ENCODE data around the gene POM121L2. TPM values are rescaled to one million over a fixed set of nuclear protein-coding genes. Genes with fewer than 3 reads are reported as not detected.
A peak's percentile ranks its signal among the peaks of the same experiment; 100 is the strongest.

POM121L2 gene
- total RNA-seq, 1 experiment from 2014 or later = not detected

- H3K36me3 Mint-ChIP-seq (ENCODE audit: insufficient read depth, unreplicated experiment) = peaks cover 33% of the 10 kb centered on the region
- POLR2A ChIA-PET = interaction anchor here (0.6 kb wide), 1 partner anchor 18 kb away, joined by 9 read pairs; no protein-coding TSS in a partner anchor
- Histone ChIP-seq H3K27me3 (replicated peaks; ENCODE audit: control insufficient read depth, insufficient read depth, low read length) (no peaks in the 10 kb centered on the region), H3K9me3 (no peaks in the 10 kb centered on the region), H3K4me3 (ENCODE audit: low read depth, low read length) (0 out of 2 replicates have a peak overlapping the region, but pooled peaks have one; percentile 5), H3K36me3 (ENCODE audit: control insufficient read depth, insufficient read depth, low read length) (no peaks in the 10 kb centered on the region), H3K4me1 (0 out of 2 replicates have a peak, but pooled peaks cover 3% of the 10 kb centered on the region)
- peaks cover 7% of the 10 kb centered on the region for H3K27me3 Mint-ChIP-seq (ENCODE audit: insufficient read depth, unreplicated experiment)
- peak; percentile 67 to 71 for DNase-seq
- TF ChIP-seq CTCF (IDR thresholded peaks at IDR 0.05; ENCODE audit: insufficient read depth in 1 of 2, low read depth in 1 of 2, low read length in 1 of 2, severe bottlenecking in 1 of 2, unreplicated experiment in 1 of 2) = no peak
- peaks cover 16% of the 10 kb centered on the region for H3K4me1 Mint-ChIP-seq (ENCODE audit: low read depth, unreplicated experiment)
- CTCF ChIA-PET = no interaction called here
- no peaks in the 10 kb centered on the region for H3K9me3 Mint-ChIP-seq (ENCODE audit: unreplicated experiment)
- no TSS peak for BruUV-seq (replicated peaks)
- peak overlapping the region; percentile 79 for H3K27ac Mint-ChIP-seq (ENCODE audit: unreplicated experiment)
- H3K4me3 Mint-ChIP-seq (ENCODE audit: unreplicated experiment) = peak overlapping the region; percentile 97
- intact Hi-C loops (cut with micrococcal nuclease; ENCODE audit: unreplicated experiment) = loop anchor here (2.0 to 5.0 kb wide), 4 partner anchors 111 to 389 kb away; no protein-coding TSS in a partner anchor
Observed at GRCh38 chr6:27297857-27298730, 14.0 kb downstream of the POM121L2 start.

GRCh38 chr6:27297484-27297856 lies 14.6 kb downstream of the POM121L2 start:
- ChIA-PET POLR2A (interaction anchor here (0.6 kb wide), 1 partner anchor 17 kb away, joined by 9 read pairs; no protein-coding TSS in a partner anchor), CTCF (no interaction called here)
- Histone ChIP-seq H3K4me1 (0 out of 2 replicates have a peak, but pooled peaks cover 5% of the 10 kb centered on the region), H3K27me3 (replicated peaks; ENCODE audit: control insufficient read depth, insufficient read depth, low read length) (no peaks in the 10 kb centered on the region), H3K4me3 (ENCODE audit: low read depth, low read length) (no peak overlapping the region), H3K36me3 (ENCODE audit: control insufficient read depth, insufficient read depth, low read length) (no peaks in the 10 kb centered on the region), H3K9me3 (no peaks in the 10 kb centered on the region)
- intact Hi-C loops (cut with micrococcal nuclease; ENCODE audit: unreplicated experiment) = loop anchor here (2.0 to 5.0 kb wide), 4 partner anchors 110 to 390 kb away; no protein-coding TSS in a partner anchor
- Mint-ChIP-seq H3K4me3 (ENCODE audit: unreplicated experiment) (peak overlapping the region; percentile 97), H3K27ac (ENCODE audit: unreplicated experiment) (peak overlapping the region; percentile 79), H3K36me3 (ENCODE audit: insufficient read depth, unreplicated experiment) (peaks cover 34% of the 10 kb centered on the region), H3K9me3 (ENCODE audit: unreplicated experiment) (no peaks in the 10 kb centered on the region), H3K4me1 (ENCODE audit: low read depth, unreplicated experiment) (peaks cover 16% of the 10 kb centered on the region), H3K27me3 (ENCODE audit: insufficient read depth, unreplicated experiment) (peaks cover 7% of the 10 kb centered on the region)
- no peak for TF ChIP-seq CTCF (IDR thresholded peaks at IDR 0.05; ENCODE audit: insufficient read depth in 1 of 2, low read depth in 1 of 2, low read length in 1 of 2, severe bottlenecking in 1 of 2, unreplicated experiment in 1 of 2)
- BruUV-seq (replicated peaks) = no TSS peak
- no peak for DNase-seq

GRCh38 chr6:27296106-27296783 lies 15.8 kb downstream of the POM121L2 start:
- CTCF ChIA-PET = interaction anchor here (0.6 to 1.3 kb wide), 5 partner anchors 45 to 1071 kb away, joined by 3 to 6 read pairs (median 5); partner anchors contain the start of gene ZNF184
- peaks cover 16% of the 10 kb centered on the region for H3K4me1 Mint-ChIP-seq (ENCODE audit: low read depth, unreplicated experiment)
- H3K36me3 ChIP-seq (ENCODE audit: control insufficient read depth, insufficient read depth, low read length) = no peaks in the 10 kb centered on the region
- no peak for TF ChIP-seq CTCF (IDR thresholded peaks at IDR 0.05; ENCODE audit: insufficient read depth in 1 of 2, low read depth in 1 of 2, low read length in 1 of 2, severe bottlenecking in 1 of 2, unreplicated experiment in 1 of 2)
- H3K27ac Mint-ChIP-seq (ENCODE audit: unreplicated experiment) = peak overlapping the region; percentile 77
- H3K27me3 ChIP-seq (replicated peaks; ENCODE audit: control insufficient read depth, insufficient read depth, low read length) = no peaks in the 10 kb centered on the region
- peak overlapping the region; percentile 97 for H3K4me3 Mint-ChIP-seq (ENCODE audit: unreplicated experiment)
- peaks cover 34% of the 10 kb centered on the region for H3K36me3 Mint-ChIP-seq (ENCODE audit: insufficient read depth, unreplicated experiment)
- peaks cover 7% of the 10 kb centered on the region for H3K27me3 Mint-ChIP-seq (ENCODE audit: insufficient read depth, unreplicated experiment)
- no peaks in the 10 kb centered on the region for H3K9me3 ChIP-seq
- intact Hi-C loops (cut with micrococcal nuclease; ENCODE audit: unreplicated experiment) = loop anchor here (2.0 to 5.0 kb wide), 4 partner anchors 109 to 391 kb away; no protein-coding TSS in a partner anchor
- H3K4me3 ChIP-seq (ENCODE audit: low read depth, low read length) = peak overlapping the region; percentile 41
- POLR2A ChIA-PET = interaction anchor here (0.6 to 1.1 kb wide), 6 partner anchors 15 to 542 kb away, joined by 4 to 9 read pairs (median 4); a partner anchor contains a TSS
- DNase-seq = peak; percentile 64 to 73
- no TSS peak for BruUV-seq (replicated peaks)
- H3K9me3 Mint-ChIP-seq (ENCODE audit: unreplicated experiment) = no peaks in the 10 kb centered on the region
- 0 out of 2 replicates have a peak, but pooled peaks cover 5% of the 10 kb centered on the region for H3K4me1 ChIP-seq
